Endothelial cell of umbilical vein (primary cell): Measurements from ENCODE around the gene LMNA. TPM values are rescaled to one million over a fixed set of nuclear protein-coding genes. Genes with fewer than 3 reads are reported as not detected.

ENCODE experiments used
- BruUV-seq: library from RNA; stranded (reverse); fragments of 400-500 nt; replicated peaks from 2 replicates; lab custom pipeline; 2021; lab: Mats Ljungman, UMichigan
- CTCF ChIA-PET: fragments of 300-600, 350-600 bp; sonication (Branson Sonifier 250); formaldehyde crosslinking; loops from one replicate; lab custom pipeline; 2021; ENCODE audit warnings: antibody characterized with exemption, inconsistent platforms; lab: Charles Lee
- POLR2A ChIA-PET: fragments of 300-600, 350-600 bp; sonication (Branson Sonifier 250); formaldehyde crosslinking; loops from one replicate; lab custom pipeline; 2021; ENCODE audit warnings: antibody characterized with exemption, inconsistent platforms; lab: Charles Lee
- DNase-seq: peaks from one replicate; pipeline ENCODE4 v3.0.0-alpha.2; 2011; ENCODE audit warnings: low read depth, low spot score
- FAIRE-seq: peaks from 2 replicates; lab custom pipeline; 2011; peaks lifted over from hg19 to GRCh38; lab: Jason Lieb, UNC
- H2AFZ ChIP-seq: 2 replicates; pipeline ENCODE4 v1.6.0; 2012; ENCODE audit warnings: low read depth, low read length, control low read depth, inconsistent platforms
- H3K27ac ChIP-seq: 2 replicates; pipeline ENCODE4 v1.5.1; 2011; ENCODE audit warnings: low read depth, mild to moderate bottlenecking, control low read depth, low read length, moderate library complexity; ENCODE audit not compliant: insufficient read depth
- H3K27me3 ChIP-seq, 2 experiments: 2 replicates each; pipeline versions ENCODE4 v1.6.0 to v1.6.1; 2011; ENCODE audit warnings: low read length in 2 of 2, mixed read lengths in 1 of 2; ENCODE audit not compliant: control insufficient read depth in 2 of 2, insufficient read depth in 2 of 2
- H3K36me3 ChIP-seq, 2 experiments: 2 replicates in 1 of 2; 3 replicates in 1 of 2; pipeline ENCODE4 v1.5.1; 2011; ENCODE audit warnings: low read length in 2 of 2, mild to moderate bottlenecking in 1 of 2, moderate library complexity in 1 of 2; ENCODE audit not compliant: control insufficient read depth in 2 of 2, insufficient read depth in 2 of 2; ENCODE audit errors: extremely low read depth in 1 of 2
- H3K4me1 ChIP-seq: 3 replicates; pipeline ENCODE4 v1.5.1; 2011; ENCODE audit warnings: mild to moderate bottlenecking, low read length; ENCODE audit not compliant: control insufficient read depth, insufficient read depth; ENCODE audit errors: extremely low read depth
- H3K4me2 ChIP-seq: 2 replicates; pipeline ENCODE4 v1.6.1; 2011; ENCODE audit warnings: low read length, control low read depth, mixed read lengths; ENCODE audit not compliant: insufficient read depth
- H3K4me3 ChIP-seq, 3 experiments: fragments of 200-600 bp in 1 of 3; sonication (generic), shearing (Covaris generic) in 1 of 3; replicated peaks in 1 of 3; 2 replicates each; pipeline ENCODE4 v1.5.1; 2011 to 2016; ENCODE audit warnings: control low read depth in 3 of 3, low read length in 3 of 3, mild to moderate bottlenecking in 2 of 3, inconsistent platforms in 1 of 3, low read depth in 1 of 3, moderate library complexity in 1 of 3; ENCODE audit not compliant: insufficient read depth in 1 of 3
- H3K79me2 ChIP-seq: 2 replicates; pipeline ENCODE4 v1.6.0; 2012; ENCODE audit warnings: low read length, inconsistent platforms; ENCODE audit not compliant: control insufficient read depth, insufficient read depth
- H3K9ac ChIP-seq: replicated peaks from 2 replicates; pipeline ENCODE3; 2011; ENCODE audit warnings: low read length, control low read depth; ENCODE audit not compliant: insufficient read depth; ENCODE audit errors: extremely low read depth
- H3K9me1 ChIP-seq: replicated peaks from 3 replicates; pipeline ENCODE4 v1.6.0; 2011; ENCODE audit warnings: mild to moderate bottlenecking, low read length; ENCODE audit not compliant: control insufficient read depth, insufficient read depth; ENCODE audit errors: extremely low read depth
- H3K9me3 ChIP-seq: replicated peaks from 2 replicates; pipeline ENCODE4 v1.5.1; 2012; ENCODE audit warnings: low read length, inconsistent platforms; ENCODE audit not compliant: control insufficient read depth, insufficient read depth
- H4K20me1 ChIP-seq: replicated peaks from 2 replicates; pipeline ENCODE3; 2011; ENCODE audit warnings: mild to moderate bottlenecking, low read length; ENCODE audit not compliant: control insufficient read depth, insufficient read depth; ENCODE audit errors: extremely low read depth
- CTCF ChIP-seq, 2 donors: IDR thresholded peaks; 1 replicate in 1 of 2; 2 replicates in 1 of 2; pipeline ENCODE4 v1.5.1; 2011; ENCODE audit warnings: low read length in 2 of 2, mild to moderate bottlenecking in 2 of 2, moderate library complexity in 2 of 2, control low read depth in 1 of 2, inconsistent platforms in 1 of 2, low read depth in 1 of 2; ENCODE audit not compliant: insufficient read depth in 1 of 2; ENCODE audit errors: extremely low read depth in 1 of 2
- EZH2 ChIP-seq: IDR thresholded peaks from 2 replicates; pipeline ENCODE4 v1.6.1; 2012; ENCODE audit warnings: borderline replicate concordance, low read depth, mild to moderate bottlenecking, moderate library complexity, low read length, inconsistent platforms; ENCODE audit not compliant: severe bottlenecking
- FOS ChIP-seq: IDR thresholded peaks from 2 replicates; pipeline ENCODE4 v1.6.1; 2011; ENCODE audit warnings: mild to moderate bottlenecking, low read length, moderate library complexity, borderline replicate concordance; ENCODE audit not compliant: insufficient read depth
- GATA2 ChIP-seq: IDR thresholded peaks from 2 replicates; pipeline ENCODE4 v1.7.0; 2011; ENCODE audit warnings: low read depth, mild to moderate bottlenecking, moderate library complexity, mixed read lengths, low read length; ENCODE audit not compliant: insufficient read length, insufficient read depth
- JUN ChIP-seq: IDR thresholded peaks from 2 replicates; pipeline ENCODE4 v1.6.1; 2011; ENCODE audit warnings: borderline replicate concordance, low read depth; ENCODE audit not compliant: insufficient read length, insufficient read depth
- MAX ChIP-seq: IDR thresholded peaks from 2 replicates; pipeline ENCODE4 v1.6.1; 2011; ENCODE audit not compliant: insufficient read depth, insufficient read length
- MYC ChIP-seq: IDR thresholded peaks from one replicate; pipeline ENCODE4 v1.6.1; 2011; ENCODE audit warnings: mild to moderate bottlenecking, low read depth, low read length
- POLR2A ChIP-seq: IDR thresholded peaks from 2 replicates; pipeline ENCODE4 v1.6.1; 2012; ENCODE audit warnings: low read depth, mild to moderate bottlenecking, control low read depth, low read length
- POLR2AphosphoS5 ChIP-seq: IDR thresholded peaks from 2 replicates; pipeline ENCODE4 v1.6.1; 2012; ENCODE audit warnings: low read depth, mild to moderate bottlenecking, control low read depth, low read length, moderate library complexity; ENCODE audit not compliant: insufficient read depth
- dilution Hi-C: fragments of 300-500 bp; cut with MboI; formaldehyde crosslinking; loops from one replicate; pipeline ENCODE4 v1.15.0; 2019; ENCODE audit warnings: low sequenced_read_pairs; ENCODE audit not compliant: extremely low pct_ligation_motif_present
- intact Hi-C: fragments of 100-400 bp; cut with micrococcal nuclease; formaldehyde crosslinking; loops from one replicate; pipeline ENCODE4 v1.10.0; 2022
- polyA plus RNA-seq, 4 experiments: library from polyadenylated mRNA; depleted of rRNA in 3 of 4; stranded (reverse) in 3 of 4; unstranded in 1 of 4; fragments of >200 nt; gene quantifications; 2 replicates each; pipeline versions ENCODE4 v1.2.1 to v1.2.3, GENCODE V29; 2011 to 2012; ENCODE audit warnings: missing spikeins in 1 of 4
- total RNA-seq: library from RNA; stranded (reverse); gene quantifications from 2 replicates; pipeline ENCODE4 v1.2.3, GENCODE V29; 2021

Gene LMNA
- total and polyA plus RNA-seq, 2 donors (not counting 3 experiments of a cell fraction or from before 2014, with no cell fraction given), result 371 to 742 TPM

GRCh38 chr1:156123356-156124196, 9.1 kb downstream of the LMNA start:
- Histone ChIP-seq H3K36me3 (peaks cover 0 to 4% of the 10 kb centered on the region in 2 experiments), H3K9me1 (no peaks in the 10 kb centered on the region), H4K20me1 (no peaks in the 10 kb centered on the region), H3K4me3 (peak overlapping the region in 1 of 3 experiments; percentile 39), H3K27me3 (no peaks in the 10 kb centered on the region), H3K4me2 (peak overlapping the region; percentile 76), H3K79me2 (peaks cover 87% of the 10 kb centered on the region), H3K9ac (peak overlapping the region; percentile 86), H2AFZ (no peak overlapping the region), H3K27ac (peak overlapping the region; percentile 97), H3K4me1 (peaks cover 87% of the 10 kb centered on the region), H3K9me3 (no peaks in the 10 kb centered on the region)
- POLR2A ChIA-PET, result interaction anchor here (0.9 to 1.9 kb wide), 3 partner anchors 9 to 90 kb away, joined by 3 to 10 read pairs (median 4); partner anchors contain the start of genes LMNA and PMF1
- intact Hi-C loops, result loop anchor here (1.0 to 5.0 kb wide), 3 partner anchors 9 to 379 kb away; partner anchors contain the start of genes LMNA and MEF2D
- CTCF ChIA-PET, result interaction anchor here (1.2 to 13.3 kb wide), 7 partner anchors 10 to 103 kb away, joined by 3 to 283 read pairs (median 7); partner anchors contain the start of genes LMNA and SSR2
- TF ChIP-seq POLR2A (peak; percentile 21), JUN (peak; percentile 62), GATA2 (peak; percentile 28), FOS (peak; percentile 94), CTCF (IDR thresholded peaks at IDR 0.05; ENCODE audit: extremely low read depth in 1 of 2, insufficient read depth in 1 of 2, low read depth in 1 of 2, low read length in 2 of 2) (peak in 1 of 2 donors; percentile 22), POLR2AphosphoS5 (peak; percentile 98), MAX (no peak), MYC (peak; percentile 8), EZH2 (no peak)
- FAIRE-seq (peak; percentile 100), DNase-seq (peak; percentile 99)
- TSS peak; percentile 15 for BruUV-seq
- dilution Hi-C loops, result no loop called here
